Esophagus muscularis mucosa (tissue), 4 donors: Measurements from ENCODE around the gene SPESP1. TPM values are rescaled to one million over a fixed set of nuclear protein-coding genes. Genes with fewer than 3 reads are reported as not detected.

ENCODE experiments used
- DNase-seq: peaks from one replicate; pipeline ENCODE4 v3.0.0-alpha.2; 2017; ENCODE audit errors: extremely low spot score
- H3K27ac ChIP-seq, 4 donors: fragments of 200-600 bp; sonication (generic); replicated peaks in 1 of 4; 1 replicate in 3 of 4; 2 replicates in 1 of 4; pipeline ENCODE4 v1.5.1; 2016 to 2019; ENCODE audit warnings: mild to moderate bottlenecking in 1 of 4
- H3K27me3 ChIP-seq, 4 donors: fragments of 200-600 bp; sonication (generic); one replicate each; pipeline versions ENCODE4 v1.5.1 to v1.6.0; 2016 to 2019
- H3K36me3 ChIP-seq, 4 donors: fragments of 200-600 bp; sonication (generic); one replicate each; pipeline ENCODE4 v1.5.1; 2016 to 2019
- H3K4me1 ChIP-seq, 4 donors: fragments of 200-600 bp; sonication (generic); one replicate each; pipeline ENCODE4 v1.5.1; 2016 to 2019
- H3K4me3 ChIP-seq, 4 donors: fragments of 200-600 bp; sonication (generic); 1 replicate in 2 of 4; 2 replicates in 2 of 4; pipeline ENCODE4 v1.5.1; 2016 to 2019; ENCODE audit warnings: mild to moderate bottlenecking in 4 of 4, moderate library complexity in 1 of 4
- H3K9me3 ChIP-seq, 4 donors: fragments of 200-600 bp; sonication (generic); 1 replicate in 3 of 4; 2 replicates in 1 of 4; pipeline ENCODE4 v1.5.1; 2016 to 2019
- CTCF ChIP-seq, 3 experiments: fragments of 200-600 bp in 2 of 3; fragments of 450-650 bp in 1 of 3; sonication (generic) in 2 of 3; IDR thresholded peaks; one replicate each; pipeline ENCODE4 v1.5.1; 2017 to 2019; ENCODE audit warnings: antibody characterized with exemption in 3 of 3, mild to moderate bottlenecking in 2 of 3, moderate library complexity in 1 of 3
- EP300 ChIP-seq: sonication (generic); formaldehyde crosslinking; IDR thresholded peaks from one replicate; pipeline ENCODE4 v1.6.1; 2017; ENCODE audit warnings: antibody characterized with exemption
- POLR2A ChIP-seq: fragments of 450-650 bp; IDR thresholded peaks from one replicate; pipeline ENCODE4 v1.6.1; 2017; ENCODE audit warnings: antibody characterized with exemption, moderate library complexity, mild to moderate bottlenecking, low read depth
- POLR2AphosphoS5 ChIP-seq, 2 donors: sonication (generic); formaldehyde crosslinking; IDR thresholded peaks; one replicate each; pipeline ENCODE4 v1.6.1; 2017; ENCODE audit warnings: antibody characterized with exemption in 2 of 2
- WGBS: methylation state at CpG from one replicate; pipeline ENCODE4 v1.1.5; 2018; 5-methylcytosine and 5-hydroxymethylcytosine counted together
- intact Hi-C: fragments of 100-400 bp; cut with DNase I; formaldehyde crosslinking; loops from one replicate; pipeline ENCODE4 v1.15.1; 2023
- total RNA-seq, 4 donors: library from RNA; depleted of rRNA; stranded (reverse); fragments of >200 nt; gene quantifications; one replicate each; pipeline versions ENCODE4 v1.1.0 to v1.2.1, GENCODE V29; 2016

SPESP1 gene
- total RNA-seq, 4 donors from 2014 or later, result 3.1 to 5.8 (median 3.9) TPM

- Histone ChIP-seq H3K4me3 (no peak overlapping the region), H3K4me1 (peaks cover 0 to 4% (median 0%) of the 10 kb centered on the region in 4 donors), H3K9me3 (no peaks in the 10 kb centered on the region), H3K27me3 (no peaks in the 10 kb centered on the region), H3K36me3 (no peaks in the 10 kb centered on the region), H3K27ac (no peak overlapping the region)
- DNase-seq, result peak; percentile 60
- TF ChIP-seq POLR2A (no peak), EP300 (no peak), POLR2AphosphoS5 (IDR thresholded peaks at IDR 0.05) (no peak), CTCF (IDR thresholded peaks at IDR 0.05) (no peak)
- intact Hi-C loops, result no loop called here
- 74% methylated on average over 2 of the region's 2 CpGs for WGBS
These were observed 59.4 kb downstream of the SPESP1 start for GRCh38 chr15:68989541-68990230.

GRCh38 chr15:68990231-68990991 is 60.1 kb downstream of the SPESP1 start:
- H3K27ac ChIP-seq, result no peak overlapping the region
- no peaks in the 10 kb centered on the region for H3K36me3 ChIP-seq
- peaks cover 0 to 4% (median 0%) of the 10 kb centered on the region in 4 donors for H3K4me1 ChIP-seq
- H3K4me3 ChIP-seq, result no peak overlapping the region
- DNase-seq, result peak; percentile 80
- no peak for TF ChIP-seq CTCF (IDR thresholded peaks at IDR 0.05)
- no peak for TF ChIP-seq POLR2A
- no peak for TF ChIP-seq POLR2AphosphoS5 (IDR thresholded peaks at IDR 0.05)
- TF ChIP-seq EP300, result no peak
- WGBS, result 83% methylated on average over 7 of the region's 7 CpGs
- no peaks in the 10 kb centered on the region for H3K9me3 ChIP-seq
- intact Hi-C loops, result no loop called here
- H3K27me3 ChIP-seq, result no peaks in the 10 kb centered on the region

- Histone ChIP-seq H3K4me3 (no peak overlapping the region), H3K27me3 (no peaks in the 10 kb centered on the region), H3K9me3 (no peaks in the 10 kb centered on the region), H3K4me1 (peaks cover 0 to 4% (median 0%) of the 10 kb centered on the region in 4 donors), H3K27ac (no peak overlapping the region), H3K36me3 (no peaks in the 10 kb centered on the region)
- TF ChIP-seq CTCF (IDR thresholded peaks at IDR 0.05) (no peak), EP300 (no peak), POLR2AphosphoS5 (IDR thresholded peaks at IDR 0.05) (no peak), POLR2A (no peak)
- 97% methylated on average over 5 of the region's 5 CpGs for WGBS
- intact Hi-C loops, result no loop called here
- DNase-seq, result peak; percentile 68
These were observed 60.7 kb downstream of the SPESP1 start for GRCh38 chr15:68990992-68991500.

GRCh38 chr15:68991723-68992122 is 61.4 kb downstream of the SPESP1 start:
- Histone ChIP-seq H3K27ac (no peak overlapping the region), H3K4me1 (peaks cover 0 to 4% (median 0%) of the 10 kb centered on the region in 4 donors), H3K27me3 (no peaks in the 10 kb centered on the region), H3K36me3 (no peaks in the 10 kb centered on the region), H3K9me3 (no peaks in the 10 kb centered on the region), H3K4me3 (no peak overlapping the region)
- 84% methylated on average over 4 of the region's 4 CpGs for WGBS
- TF ChIP-seq POLR2A, result no peak
- no peak for TF ChIP-seq EP300
- no peak for TF ChIP-seq POLR2AphosphoS5 (IDR thresholded peaks at IDR 0.05)
- no peak for TF ChIP-seq CTCF (IDR thresholded peaks at IDR 0.05)
- peak; percentile 82 for DNase-seq
- intact Hi-C loops, result no loop called here
